Stimulated activated CD4-positive, alpha-beta T cell treated with anti-CD3 and anti-CD28 coated beads, Interleukin-12 subunit alpha, Interleukin-12 subunit beta, amount 100 ng/mL, for 24 hours (primary cell): ENCODE measurements around the gene MDGA2.

Experiments used
- DNase-seq, 2 experiments: peaks; one replicate each; pipeline ENCODE4 v3.0.0-alpha.2; 2020; ENCODE audit warnings: low read depth in 2 of 2

The MDGA2 gene

GRCh38 chr14:47485421-47485820 is 190.0 kb downstream of the MDGA2 start:
- DNase-seq, result no peak

- no peak for DNase-seq
These were observed 192.0 kb downstream of the MDGA2 start for GRCh38 chr14:47483449-47483848.

- no peak for DNase-seq
These were observed 204.3 kb downstream of the MDGA2 start for GRCh38 chr14:47471075-47471474.

GRCh38 chr14:47466916-47467315 is 208.5 kb downstream of the MDGA2 start:
- no peak for DNase-seq

- no peak for DNase-seq
These were observed 221.4 kb downstream of the MDGA2 start for GRCh38 chr14:47454025-47454424.

- no peak for DNase-seq
These were observed 228.3 kb downstream of the MDGA2 start for GRCh38 chr14:47447076-47447475.

- no peak for DNase-seq
These were observed 233.2 kb downstream of the MDGA2 start for GRCh38 chr14:47442211-47442610.

GRCh38 chr14:47439953-47440352 is 235.5 kb downstream of the MDGA2 start:
- DNase-seq, result no peak

GRCh38 chr14:47438650-47439140 is 236.7 kb downstream of the MDGA2 start:
- no peak for DNase-seq

- DNase-seq, result no peak
These were observed 240.0 kb downstream of the MDGA2 start for GRCh38 chr14:47435331-47435965.

GRCh38 chr14:47427629-47428028 is 247.8 kb downstream of the MDGA2 start:
- no peak for DNase-seq

GRCh38 chr14:47425302-47425701 is 250.1 kb downstream of the MDGA2 start:
- no peak for DNase-seq

GRCh38 chr14:47422191-47422590 is 253.2 kb downstream of the MDGA2 start:
- no peak for DNase-seq

GRCh38 chr14:47411523-47411922 is 263.9 kb downstream of the MDGA2 start:
- DNase-seq, result no peak

GRCh38 chr14:47392326-47392725 is 283.1 kb downstream of the MDGA2 start:
- DNase-seq, result no peak

- no peak for DNase-seq
These were observed 284.4 kb downstream of the MDGA2 start for GRCh38 chr14:47390831-47391504.

GRCh38 chr14:47389535-47389934 is 285.9 kb downstream of the MDGA2 start:
- DNase-seq, result no peak

GRCh38 chr14:47366006-47366405 is 309.4 kb downstream of the MDGA2 start:
- no peak for DNase-seq

- no peak for DNase-seq
These were observed 310.2 kb downstream of the MDGA2 start for GRCh38 chr14:47365233-47365632.

GRCh38 chr14:47353186-47353585 is 322.2 kb downstream of the MDGA2 start:
- no peak for DNase-seq

- DNase-seq, result no peak
These were observed 328.6 kb downstream of the MDGA2 start for GRCh38 chr14:47346849-47347248.

- no peak for DNase-seq
These were observed 330.4 kb downstream of the MDGA2 start for GRCh38 chr14:47345016-47345415.

- DNase-seq, result no peak
These were observed 342.5 kb downstream of the MDGA2 start for GRCh38 chr14:47332939-47333338.

- no peak for DNase-seq
These were observed 343.3 kb downstream of the MDGA2 start for GRCh38 chr14:47332106-47332505.
